GM10266 (cell line): Measurements from ENCODE around the gene MED9.
"Not testable (repeated sequence)": the region's sequence is repeated elsewhere in the genome, so short reads cannot be mapped to it uniquely, and the experiment has no call there.

Source experiments
- DNase-seq: peaks from one replicate; pipeline ENCODE4 v3.0.0; 2012; ENCODE audit errors: extremely low spot score
- TF ChIP-seq, protein P1 (sequence below): IDR thresholded peaks from 2 replicates; pipeline ENCODE4 v1.5.1; 2012; ENCODE audit warnings: mild to moderate bottlenecking, low read depth; ENCODE audit not compliant: control insufficient read depth, insufficient read depth; ENCODE audit errors: missing control alignments

The MED9 gene

DNA sequence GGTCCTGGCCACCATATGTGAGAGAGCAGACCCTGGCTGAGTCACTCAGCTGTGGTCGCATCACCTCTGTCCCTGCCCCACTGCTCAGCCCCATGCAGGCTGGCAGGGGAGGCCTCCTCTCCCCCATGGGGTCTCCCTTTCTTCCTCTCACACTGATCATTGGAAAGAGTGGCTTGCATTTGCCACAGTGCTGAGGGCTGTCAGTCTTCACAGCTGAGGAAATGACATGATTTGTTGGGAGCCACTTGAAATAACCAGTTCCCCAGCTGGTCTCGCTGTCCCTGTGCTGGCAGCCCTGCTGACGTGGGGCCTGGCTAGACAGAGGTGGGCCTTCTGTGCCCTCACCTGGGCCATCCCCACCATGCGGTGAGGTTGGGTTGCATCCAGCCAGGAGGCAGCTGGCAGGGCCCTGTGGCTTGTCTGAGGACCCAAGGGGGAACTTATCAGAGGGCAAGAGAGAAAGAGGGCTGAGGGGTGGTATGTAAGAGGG, 30.1 kb upstream of the MED9 start:
- no peak for DNase-seq

DNA sequence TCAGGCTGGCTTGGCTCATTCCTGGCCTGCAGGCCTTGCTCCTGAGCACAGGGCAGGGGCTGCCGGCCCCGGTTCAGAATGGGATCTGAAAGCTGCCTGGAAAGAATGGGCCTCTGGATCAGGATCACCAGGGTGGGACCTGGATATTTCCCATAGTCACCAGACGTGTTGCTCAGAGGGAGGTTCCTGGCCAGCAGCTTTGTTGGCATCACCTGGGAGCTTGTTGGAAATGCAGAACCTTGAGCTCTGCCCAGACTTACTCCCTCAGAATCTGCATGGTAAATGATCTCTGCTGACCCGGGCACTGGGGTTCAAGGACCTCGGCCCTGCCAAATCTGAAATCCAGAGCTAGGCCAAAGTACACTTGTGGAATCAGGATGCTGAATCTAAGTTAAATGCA, 29.5 kb upstream of the MED9 start:
- TF ChIP-seq, protein P1, sequence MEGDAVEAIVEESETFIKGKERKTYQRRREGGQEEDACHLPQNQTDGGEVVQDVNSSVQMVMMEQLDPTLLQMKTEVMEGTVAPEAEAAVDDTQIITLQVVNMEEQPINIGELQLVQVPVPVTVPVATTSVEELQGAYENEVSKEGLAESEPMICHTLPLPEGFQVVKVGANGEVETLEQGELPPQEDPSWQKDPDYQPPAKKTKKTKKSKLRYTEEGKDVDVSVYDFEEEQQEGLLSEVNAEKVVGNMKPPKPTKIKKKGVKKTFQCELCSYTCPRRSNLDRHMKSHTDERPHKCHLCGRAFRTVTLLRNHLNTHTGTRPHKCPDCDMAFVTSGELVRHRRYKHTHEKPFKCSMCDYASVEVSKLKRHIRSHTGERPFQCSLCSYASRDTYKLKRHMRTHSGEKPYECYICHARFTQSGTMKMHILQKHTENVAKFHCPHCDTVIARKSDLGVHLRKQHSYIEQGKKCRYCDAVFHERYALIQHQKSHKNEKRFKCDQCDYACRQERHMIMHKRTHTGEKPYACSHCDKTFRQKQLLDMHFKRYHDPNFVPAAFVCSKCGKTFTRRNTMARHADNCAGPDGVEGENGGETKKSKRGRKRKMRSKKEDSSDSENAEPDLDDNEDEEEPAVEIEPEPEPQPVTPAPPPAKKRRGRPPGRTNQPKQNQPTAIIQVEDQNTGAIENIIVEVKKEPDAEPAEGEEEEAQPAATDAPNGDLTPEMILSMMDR, result no peak
- DNase-seq, result no peak

More for the DNA sequence above, 30.1 kb upstream of the MED9 start:
- TF ChIP-seq, protein P1, result no peak

DNA sequence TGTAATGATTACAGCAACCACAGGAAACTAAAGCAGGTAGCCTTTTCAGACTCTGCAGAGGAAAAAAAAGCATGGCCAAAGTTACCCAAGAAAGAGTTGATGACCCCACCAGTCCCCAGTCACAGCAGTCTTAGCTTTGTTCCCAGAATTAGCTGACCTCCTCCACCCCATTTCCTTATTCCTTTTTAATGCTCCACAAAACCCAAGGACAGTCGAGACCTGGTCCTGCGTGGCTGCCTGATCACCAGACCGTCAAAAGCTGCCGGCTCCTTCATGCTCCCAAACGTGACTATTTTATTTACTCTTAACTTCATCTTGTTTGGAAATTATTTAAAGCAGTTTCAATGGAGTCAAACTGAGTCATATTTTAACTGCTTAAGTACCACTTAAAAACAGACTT, 28.7 kb upstream of the MED9 start:
- TF ChIP-seq, protein P1, result no peak
- DNase-seq, result no peak

DNA sequence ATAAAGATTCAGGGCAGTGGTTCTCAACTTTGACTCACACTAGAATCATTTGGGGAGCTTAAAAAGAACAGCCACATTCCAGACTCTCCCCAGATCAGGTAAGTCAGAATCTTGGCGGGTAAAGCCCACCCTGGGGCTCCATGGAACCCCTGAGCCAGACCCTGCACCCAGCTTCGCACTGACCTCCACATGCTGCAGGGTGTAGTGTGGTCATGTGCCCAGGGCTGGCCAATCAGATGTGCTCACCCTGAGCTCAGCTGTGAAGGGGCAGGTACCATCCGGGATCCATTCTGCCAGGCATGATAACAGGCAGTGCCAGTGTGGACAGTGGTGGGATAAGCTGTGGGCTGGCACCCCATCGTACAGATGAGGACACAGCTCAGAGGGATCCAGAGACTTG, 28.1 kb upstream of the MED9 start:
- no peak for DNase-seq

DNA sequence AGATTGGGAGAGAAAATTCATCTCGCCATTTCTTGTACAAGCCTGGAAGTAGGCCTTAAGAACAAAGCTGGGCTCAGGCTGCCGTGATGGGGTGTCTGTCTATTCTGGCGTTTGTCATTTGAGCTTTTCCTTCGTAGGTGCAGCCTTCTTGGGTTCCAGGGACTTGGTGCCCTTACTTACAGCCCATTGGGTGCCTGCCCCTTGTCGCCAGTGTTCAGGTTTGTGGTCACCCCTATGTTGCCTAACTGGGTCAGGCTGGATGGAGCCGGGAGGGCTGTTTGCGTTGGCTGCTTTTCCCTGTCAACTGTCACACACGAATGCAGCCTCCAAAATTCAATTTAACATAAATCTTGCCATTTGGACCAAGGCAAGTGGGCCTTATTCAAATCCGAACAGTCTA, 23.7 kb upstream of the MED9 start:
- TF ChIP-seq, protein P1, result no peak
- DNase-seq, result no peak

More for the DNA sequence above, 28.1 kb upstream of the MED9 start:
- TF ChIP-seq, protein P1, result no peak

DNA sequence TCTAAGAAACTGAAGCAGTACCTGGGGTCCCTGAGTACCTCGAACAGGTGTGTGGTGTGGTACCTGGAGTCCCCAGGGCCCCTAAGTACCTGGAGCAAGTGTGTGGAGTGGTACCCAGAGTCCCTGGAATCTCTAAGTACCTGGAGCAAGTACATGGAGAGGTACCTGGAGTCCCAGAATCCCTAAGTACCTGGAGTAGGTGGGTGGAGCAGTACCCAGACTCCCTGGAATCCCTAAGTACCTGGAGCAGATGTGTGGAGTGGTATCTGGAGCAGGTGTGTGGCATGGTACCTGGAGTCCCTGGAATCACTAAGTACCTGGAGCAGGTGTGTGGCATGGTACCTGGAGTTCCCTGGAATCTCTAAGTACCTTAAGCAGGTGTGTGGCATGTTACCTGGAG, 22.5 kb upstream of the MED9 start:
- no peak for DNase-seq
- TF ChIP-seq, protein P1, result no peak

DNA sequence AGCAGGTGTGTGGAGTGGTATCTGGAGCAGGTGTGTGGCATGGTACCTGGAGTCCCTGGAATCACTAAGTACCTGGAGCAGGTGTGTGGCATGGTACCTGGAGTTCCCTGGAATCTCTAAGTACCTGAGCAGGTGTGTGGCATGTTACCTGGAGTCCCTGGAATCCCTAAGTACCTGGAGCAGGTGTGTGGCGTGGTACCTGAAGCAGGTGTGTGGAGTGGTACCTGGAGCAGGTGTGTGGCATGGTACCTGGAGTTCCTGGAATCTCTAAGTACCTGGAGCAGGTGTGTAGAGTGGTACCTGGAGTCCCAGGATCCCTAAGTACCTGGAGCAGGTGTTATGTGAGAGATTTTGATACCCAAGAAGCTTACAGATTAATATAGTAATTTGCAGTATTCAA, 22.1 kb upstream of the MED9 start:
- not testable (repeated sequence) for DNase-seq

DNA sequence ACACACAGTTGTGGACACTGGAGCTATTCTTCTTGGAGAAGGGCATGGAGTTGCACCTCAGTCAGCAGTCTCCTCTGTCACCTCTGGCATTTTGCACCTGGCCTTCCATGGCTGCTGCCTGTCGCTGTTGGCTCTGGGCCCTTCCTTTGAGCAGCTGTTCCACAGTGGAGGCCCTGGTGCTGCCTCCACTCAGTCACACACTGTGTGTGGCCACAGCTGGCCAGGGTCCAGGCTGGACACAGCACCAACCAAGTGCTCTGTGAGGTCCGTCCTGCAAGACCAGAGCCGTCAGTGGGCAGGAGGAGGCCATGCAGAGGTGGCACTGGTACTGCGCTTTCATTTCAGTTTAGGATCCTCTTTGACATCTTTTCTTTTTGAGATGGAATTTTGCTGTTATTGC, 21.6 kb upstream of the MED9 start:
- DNase-seq, result no peak
- TF ChIP-seq, protein P1, result no peak
